Thoracic aorta (tissue), 2 donors: ENCODE data around the gene SKA2. TPM values are rescaled to one million over a fixed set of nuclear protein-coding genes. Genes with fewer than 3 reads are reported as not detected.

Experiments
- ATAC-seq: fragments of 150-250 bp; one replicate; pipeline ENCODE4 v1.8.0; 2017; ENCODE audit warnings: low read depth; ENCODE audit not compliant: insufficient number of reproducible peaks, low FRiP score
- DNase-seq: peaks from one replicate; pipeline ENCODE4 v3.0.0-alpha.2; 2020; ENCODE audit warnings: low spot score
- H3K27ac ChIP-seq, 2 donors: fragments of 200-600 bp; sonication (generic); 1 replicate in 1 of 2; 2 replicates in 1 of 2; pipeline ENCODE4 v1.5.1; 2016; ENCODE audit warnings: mild to moderate bottlenecking in 2 of 2, moderate library complexity in 2 of 2
- H3K27me3 ChIP-seq: fragments of 200-600 bp; sonication (generic); replicated peaks from 2 replicates; pipeline ENCODE4 v1.6.0; 2016; ENCODE audit warnings: mild to moderate bottlenecking; ENCODE audit not compliant: insufficient read depth
- H3K36me3 ChIP-seq: fragments of 200-600 bp; sonication (generic); one replicate; pipeline ENCODE4 v1.5.1; 2016
- H3K4me1 ChIP-seq, 2 donors: fragments of 200-600 bp; sonication (generic); 1 replicate in 1 of 2; 2 replicates in 1 of 2; pipeline versions ENCODE4 v1.5.1 to v1.6.0; 2016; ENCODE audit warnings: low read depth in 2 of 2, mild to moderate bottlenecking in 1 of 2; ENCODE audit not compliant: control insufficient read depth in 1 of 2
- H3K4me3 ChIP-seq: fragments of 200-600 bp; sonication (generic); 2 replicates; pipeline ENCODE4 v1.5.1; 2016; ENCODE audit warnings: mild to moderate bottlenecking
- H3K9me3 ChIP-seq: fragments of 200-600 bp; sonication (generic); 2 replicates; pipeline ENCODE4 v1.5.1; 2016
- CTCF ChIP-seq: fragments of 200-600 bp; sonication (generic); IDR thresholded peaks from one replicate; pipeline ENCODE4 v1.5.1; 2019; ENCODE audit warnings: antibody characterized with exemption
- total RNA-seq, 2 donors: library from RNA; depleted of rRNA; stranded (reverse); fragments of >200 nt; gene quantifications; one replicate each; pipeline versions ENCODE4 v1.1.0 to v1.2.3, GENCODE V29; 2016

SKA2 gene
- total RNA-seq, 2 donors from 2014 or later: 28.4 to 39.2 TPM

- ATAC-seq: no peak
- no peaks in the 10 kb centered on the region for H3K4me1 ChIP-seq
- DNase-seq: no peak
- no peak overlapping the region for H3K4me3 ChIP-seq
- no peaks in the 10 kb centered on the region for H3K9me3 ChIP-seq
- no peak for TF ChIP-seq CTCF
- no peaks in the 10 kb centered on the region for H3K27me3 ChIP-seq
- no peak overlapping the region for H3K27ac ChIP-seq
- peaks cover 21% of the 10 kb centered on the region for H3K36me3 ChIP-seq
These were observed 87.6 kb downstream of the SKA2 start for GRCh38 chr17:59067340-59067739.

- Histone ChIP-seq H3K4me1 (no peaks in the 10 kb centered on the region), H3K27me3 (no peaks in the 10 kb centered on the region), H3K36me3 (peaks cover 25% of the 10 kb centered on the region), H3K27ac (no peak overlapping the region), H3K9me3 (no peaks in the 10 kb centered on the region), H3K4me3 (no peak overlapping the region)
- TF ChIP-seq CTCF: no peak
- DNase-seq: no peak
- no peak for ATAC-seq
These were observed 92.5 kb downstream of the SKA2 start for GRCh38 chr17:59062509-59062908.

Other genes with a start within 250 kb of the SKA2 start
- gene TRIM37, start 48.3 kb downstream of the SKA2 start, total RNA-seq: 10 to 100 TPM; 17.9 to 26.5 TPM
- under 1 TPM in 1 of 2 donors, not detected in 1; 0.71 TPM for gene PRR11, start 560 bp upstream of the SKA2 start, total RNA-seq
- gene SMG8, start 54.8 kb upstream of the SKA2 start, total RNA-seq: 1 to 10 TPM; 7.4 to 9.3 TPM
- gene GDPD1, start 65.3 kb upstream of the SKA2 start, total RNA-seq: 1 to 10 TPM; 1.8 to 2.0 TPM
- gene YPEL2, start 176.5 kb upstream of the SKA2 start, total RNA-seq: 10 to 100 TPM; 64.2 to 79.9 TPM